A673 (cell line): ENCODE measurements around the gene RHBDL2. TPM values are rescaled to one million over a fixed set of nuclear protein-coding genes. Genes with fewer than 3 reads are reported as not detected.

Source experiments
- BruUV-seq: library from RNA; stranded (reverse); fragments of 400-500 nt; replicated peaks from 2 replicates; lab custom pipeline; 2021; lab: Mats Ljungman, UMichigan
- CTCF ChIA-PET: fragments of 300-600 bp; sonication (Branson Sonifier 250); formaldehyde crosslinking; loops from one replicate; lab custom pipeline; 2022; ENCODE audit warnings: antibody characterized with exemption; lab: Charles Lee
- POLR2A ChIA-PET: fragments of 300-600 bp; sonication (Branson Sonifier 250); formaldehyde crosslinking; loops from one replicate; lab custom pipeline; 2022; ENCODE audit warnings: antibody characterized with exemption; ENCODE audit not compliant: low non-redundant PET; lab: Charles Lee
- DNase-seq: peaks from one replicate; pipeline ENCODE4 v3.0.0-alpha.2; 2015; ENCODE audit warnings: low spot score
- H3K27ac ChIP-seq: fragments of 200-600 bp; sonication (generic); 2 replicates; pipeline ENCODE4 v1.5.1; 2016; ENCODE audit warnings: mixed run types, low read depth, mild to moderate bottlenecking, mixed read lengths, antibody characterized with exemption, low read length; ENCODE audit not compliant: poor library complexity, severe bottlenecking
- H3K27me3 ChIP-seq: fragments of 200-600 bp; sonication (generic); replicated peaks from 2 replicates; pipeline ENCODE4 v1.6.1; 2017; ENCODE audit warnings: mixed run types, low read depth, mild to moderate bottlenecking, mixed read lengths, antibody characterized with exemption, low read length; ENCODE audit not compliant: insufficient read depth, poor library complexity
- H3K36me3 ChIP-seq: fragments of 200-600 bp; sonication (generic); 2 replicates; pipeline ENCODE4 v1.6.1; 2016; ENCODE audit warnings: mixed run types, mild to moderate bottlenecking, mixed read lengths, antibody characterized with exemption, low read length; ENCODE audit not compliant: insufficient read depth, poor library complexity, severe bottlenecking
- H3K4me1 ChIP-seq: fragments of 200-600 bp; sonication (generic); 2 replicates; pipeline ENCODE4 v1.6.1; 2017; ENCODE audit warnings: mixed run types, mild to moderate bottlenecking, mixed read lengths, antibody characterized with exemption, low read length; ENCODE audit not compliant: insufficient read depth, poor library complexity, severe bottlenecking
- H3K4me3 ChIP-seq: fragments of 200-600 bp; sonication (generic); 2 replicates; pipeline ENCODE4 v1.5.1; 2016; ENCODE audit warnings: low read depth, mixed run types, mild to moderate bottlenecking, mixed read lengths, low read length; ENCODE audit not compliant: poor library complexity, severe bottlenecking
- H3K9me3 ChIP-seq: fragments of 200-600 bp; sonication (generic); 2 replicates; pipeline ENCODE4 v1.6.1; 2016; ENCODE audit warnings: mixed run types, low read depth, mild to moderate bottlenecking, mixed read lengths, antibody characterized with exemption, low read length; ENCODE audit not compliant: poor library complexity, severe bottlenecking
- EZH2 ChIP-seq: fragments of 200-600 bp; sonication (generic); IDR thresholded peaks from 2 replicates; pipeline ENCODE4 v1.6.1; 2017; ENCODE audit warnings: borderline replicate concordance, low read depth, mild to moderate bottlenecking, mixed read lengths, antibody characterized with exemption, low read length; ENCODE audit not compliant: poor library complexity, severe bottlenecking
- intact Hi-C: fragments of 100-400 bp; cut with micrococcal nuclease; formaldehyde crosslinking; loops from one replicate; pipeline ENCODE4 v1.10.0; 2022; ENCODE audit not compliant: unreplicated experiment
- total RNA-seq: library from RNA; stranded (reverse); gene quantifications from 2 replicates; pipeline ENCODE4 v1.2.3, GENCODE V29; 2021
- TF ChIP-seq, protein P1 (sequence below): fragments of 300-800, 200-600 bp; sonication (generic); conservative IDR thresholded peaks from 2 replicates; pipeline ENCODE4 v1.5.1; 2017; ENCODE audit warnings: low read depth, mild to moderate bottlenecking, antibody characterized with exemption, low read length, moderate library complexity, mixed read lengths

The RHBDL2 gene
- total RNA-seq, 1 experiment from 2014 or later: not detected

DNA sequence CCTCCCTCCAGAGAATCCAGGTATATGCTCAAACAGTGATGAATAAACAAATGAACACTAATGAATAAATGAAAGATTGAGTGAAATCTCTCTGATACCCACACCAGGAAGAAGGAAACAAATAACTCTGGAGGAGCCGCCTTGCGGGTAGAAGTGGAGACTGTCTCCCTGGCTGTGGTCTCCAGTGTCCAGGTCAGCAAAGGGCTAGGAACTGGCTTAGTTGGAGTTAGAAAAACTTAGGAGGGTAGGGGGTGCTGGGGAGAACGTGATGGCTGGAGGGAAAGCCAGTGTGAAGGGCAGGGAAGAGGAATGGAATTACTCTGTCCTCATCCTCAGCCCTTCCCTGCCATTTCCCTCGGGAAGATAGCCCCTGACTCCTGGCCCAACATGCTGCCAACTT is 537 bp downstream of the RHBDL2 start:
- H3K9me3 ChIP-seq: no peaks in the 10 kb centered on the region
- no peaks in the 10 kb centered on the region for H3K36me3 ChIP-seq
- no peak for DNase-seq
- CTCF ChIA-PET: no interaction called here
- no peak overlapping the region for H3K4me3 ChIP-seq
- BruUV-seq: no TSS peak
- H3K27ac ChIP-seq: no peak overlapping the region
- no peaks in the 10 kb centered on the region for H3K4me1 ChIP-seq
- no peaks in the 10 kb centered on the region for H3K27me3 ChIP-seq
- intact Hi-C loops: no loop called here
- POLR2A ChIA-PET: no interaction called here
- TF ChIP-seq, protein P1, sequence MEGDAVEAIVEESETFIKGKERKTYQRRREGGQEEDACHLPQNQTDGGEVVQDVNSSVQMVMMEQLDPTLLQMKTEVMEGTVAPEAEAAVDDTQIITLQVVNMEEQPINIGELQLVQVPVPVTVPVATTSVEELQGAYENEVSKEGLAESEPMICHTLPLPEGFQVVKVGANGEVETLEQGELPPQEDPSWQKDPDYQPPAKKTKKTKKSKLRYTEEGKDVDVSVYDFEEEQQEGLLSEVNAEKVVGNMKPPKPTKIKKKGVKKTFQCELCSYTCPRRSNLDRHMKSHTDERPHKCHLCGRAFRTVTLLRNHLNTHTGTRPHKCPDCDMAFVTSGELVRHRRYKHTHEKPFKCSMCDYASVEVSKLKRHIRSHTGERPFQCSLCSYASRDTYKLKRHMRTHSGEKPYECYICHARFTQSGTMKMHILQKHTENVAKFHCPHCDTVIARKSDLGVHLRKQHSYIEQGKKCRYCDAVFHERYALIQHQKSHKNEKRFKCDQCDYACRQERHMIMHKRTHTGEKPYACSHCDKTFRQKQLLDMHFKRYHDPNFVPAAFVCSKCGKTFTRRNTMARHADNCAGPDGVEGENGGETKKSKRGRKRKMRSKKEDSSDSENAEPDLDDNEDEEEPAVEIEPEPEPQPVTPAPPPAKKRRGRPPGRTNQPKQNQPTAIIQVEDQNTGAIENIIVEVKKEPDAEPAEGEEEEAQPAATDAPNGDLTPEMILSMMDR: no peak
- TF ChIP-seq EZH2: no peak

DNA sequence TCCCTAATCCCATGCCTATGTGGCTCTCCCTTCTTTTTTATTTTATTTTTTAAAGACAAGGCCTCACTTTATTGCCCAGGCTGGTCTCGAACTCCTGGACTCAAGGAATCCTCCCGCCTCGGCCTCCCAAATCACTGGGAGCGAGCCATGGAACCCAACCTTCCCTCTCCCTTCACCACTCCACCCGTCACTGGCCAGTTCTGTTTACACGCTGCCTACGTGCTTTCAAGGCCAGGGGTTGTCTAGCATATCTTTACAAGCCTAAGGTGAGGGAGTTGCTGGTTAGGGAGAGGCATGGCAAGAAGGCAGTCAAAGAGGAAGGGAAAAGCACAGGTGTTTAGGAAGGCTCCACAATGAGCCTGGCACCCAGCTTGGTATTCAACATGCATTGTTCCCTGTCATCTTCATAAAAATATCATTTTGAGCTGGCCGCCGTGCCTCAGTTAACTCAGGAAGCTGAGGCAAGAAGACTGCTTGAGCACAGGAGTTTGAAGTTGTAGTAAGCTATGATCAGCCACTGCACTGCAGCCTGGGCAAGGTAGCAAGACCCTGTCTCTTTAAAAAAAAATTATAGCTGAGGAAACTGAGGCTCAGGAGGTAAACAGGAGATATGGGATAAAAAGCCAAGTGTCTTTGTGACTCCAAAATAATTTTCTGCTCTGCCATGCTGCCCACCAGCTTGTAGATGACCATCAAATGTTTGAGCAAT is 1.1 kb downstream of the RHBDL2 start:
- Histone ChIP-seq H3K4me3 (no peak overlapping the region), H3K36me3 (no peaks in the 10 kb centered on the region), H3K27me3 (no peaks in the 10 kb centered on the region), H3K4me1 (no peaks in the 10 kb centered on the region), H3K27ac (no peak overlapping the region), H3K9me3 (no peaks in the 10 kb centered on the region)
- intact Hi-C loops: no loop called here
- BruUV-seq: no TSS peak
- ChIA-PET POLR2A (no interaction called here), CTCF (no interaction called here)
- DNase-seq: no peak
- TF ChIP-seq, protein P1: no peak
- TF ChIP-seq EZH2: no peak

DNA sequence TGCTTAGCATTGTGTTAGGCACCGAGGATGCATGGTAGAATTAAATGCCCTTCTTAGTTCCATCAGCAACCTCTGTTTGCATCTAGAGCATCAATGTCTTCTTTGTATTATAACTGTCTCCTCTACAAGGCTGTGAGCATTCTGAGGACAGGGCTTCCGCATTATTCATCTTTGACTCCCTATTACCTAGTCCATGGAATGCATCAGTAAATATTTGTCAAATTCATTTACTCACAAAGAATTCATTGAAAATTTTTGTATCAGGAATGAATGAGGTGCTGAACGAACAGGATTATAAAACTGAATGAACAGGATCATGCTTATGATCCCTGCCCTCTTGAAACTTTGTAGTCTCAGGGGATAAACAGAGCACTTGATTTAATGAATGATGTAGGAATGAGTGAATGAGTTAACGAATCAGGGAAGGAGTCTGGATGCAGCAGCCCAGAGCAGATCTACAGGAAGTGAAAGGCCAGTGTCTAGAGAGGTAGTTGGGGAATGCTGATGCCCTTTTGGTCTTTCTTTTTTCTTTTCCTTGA is 2.8 kb downstream of the RHBDL2 start:
- no peaks in the 10 kb centered on the region for H3K36me3 ChIP-seq
- no peak overlapping the region for H3K27ac ChIP-seq
- H3K4me1 ChIP-seq: no peaks in the 10 kb centered on the region
- CTCF ChIA-PET: no interaction called here
- H3K9me3 ChIP-seq: no peaks in the 10 kb centered on the region
- intact Hi-C loops: no loop called here
- no peak for TF ChIP-seq EZH2
- TF ChIP-seq, protein P1: no peak
- H3K4me3 ChIP-seq: no peak overlapping the region
- POLR2A ChIA-PET: no interaction called here
- no peaks in the 10 kb centered on the region for H3K27me3 ChIP-seq
- BruUV-seq: no TSS peak
- no peak for DNase-seq
